PC-9 (cell line): ENCODE measurements around the gene SYT7.

ENCODE experiments used
- CTCF ChIP-seq: fragments of 200-600 bp; sonication (generic); conservative IDR thresholded peaks from 2 replicates; pipeline ENCODE4 v1.6.1; 2017; ENCODE audit warnings: mixed run types, antibody characterized with exemption, mild to moderate bottlenecking, moderate library complexity
- EZH2 ChIP-seq: fragments of 200-600 bp; sonication (generic); IDR thresholded peaks from 2 replicates; pipeline ENCODE4 v1.8.0; 2017; ENCODE audit warnings: antibody characterized with exemption, low read depth

- TF ChIP-seq CTCF, result no peak
- TF ChIP-seq EZH2, result no peak
These were observed 49.8 kb downstream of the SYT7 start for GRCh38 chr11:61531044-61531443.
